T-helper 9 cell (primary cell): Measurements from ENCODE around the gene ZNF385C.
"Not testable (repeated sequence)": the region's sequence is repeated elsewhere in the genome, so short reads cannot be mapped to it uniquely, and the experiment has no call there.

ENCODE experiments used
- DNase-seq: peaks from one replicate; pipeline ENCODE4 v3.0.0-alpha.2; 2020

ZNF385C gene

GRCh38 chr17:42045719-42046118 lies 52.6 kb downstream of the ZNF385C start:
- no peak for DNase-seq

DNA sequence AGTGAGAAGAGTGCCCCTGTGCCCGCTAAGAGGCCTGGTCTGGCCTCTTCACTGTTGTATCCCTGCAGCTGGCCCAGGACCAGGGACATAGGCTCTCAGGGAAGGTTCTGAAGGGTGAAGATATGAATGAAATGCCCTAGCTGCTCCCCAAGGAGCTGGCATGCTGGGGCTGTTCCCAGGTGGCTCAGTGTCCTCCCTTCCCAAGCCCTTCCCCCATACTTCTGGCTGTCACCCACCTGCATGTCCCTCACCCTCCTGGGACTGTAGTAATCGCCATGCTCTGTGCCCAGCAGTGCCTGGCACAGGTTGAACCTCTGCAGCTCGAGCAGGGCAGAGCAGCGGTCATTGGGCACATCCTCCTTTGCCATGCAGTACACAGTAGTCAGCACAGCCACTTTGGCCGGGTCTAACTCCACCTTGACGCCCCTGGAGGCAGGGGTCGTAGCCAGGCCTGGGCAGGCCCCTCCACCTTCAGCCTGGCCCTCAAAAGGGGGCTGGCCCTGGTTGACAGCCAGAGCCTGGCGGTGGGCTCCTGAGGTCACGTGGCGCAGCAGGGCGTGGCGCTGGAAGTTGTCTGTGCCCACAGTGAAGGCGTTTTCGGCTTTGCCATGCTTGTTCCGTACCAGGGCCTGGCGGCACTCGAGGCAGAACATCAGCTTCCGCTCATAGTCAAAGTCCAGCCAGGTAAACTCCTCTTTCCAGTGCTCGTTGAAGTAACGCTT lies 55.5 kb downstream of the ZNF385C start:
- DNase-seq = no peak

DNA sequence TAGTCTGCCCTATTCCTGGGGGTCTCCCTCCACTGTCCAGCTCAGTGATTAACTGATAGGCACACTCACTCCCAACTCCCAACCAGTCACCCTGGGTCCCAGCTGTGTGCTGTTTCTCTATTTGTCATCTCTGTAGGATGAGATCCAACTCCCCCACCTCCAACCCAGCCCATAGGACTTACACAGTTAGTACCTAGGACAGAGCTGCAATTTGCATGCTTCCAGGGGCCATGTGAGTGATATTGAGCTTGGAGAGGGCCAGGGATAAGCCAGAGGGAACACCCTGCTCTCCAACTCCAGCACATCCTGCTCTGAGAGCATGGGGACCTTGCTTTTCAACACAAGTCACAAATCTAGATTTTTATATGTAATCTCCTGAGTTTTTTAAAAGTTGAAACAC lies 56.7 kb downstream of the ZNF385C start:
- no peak for DNase-seq

DNA sequence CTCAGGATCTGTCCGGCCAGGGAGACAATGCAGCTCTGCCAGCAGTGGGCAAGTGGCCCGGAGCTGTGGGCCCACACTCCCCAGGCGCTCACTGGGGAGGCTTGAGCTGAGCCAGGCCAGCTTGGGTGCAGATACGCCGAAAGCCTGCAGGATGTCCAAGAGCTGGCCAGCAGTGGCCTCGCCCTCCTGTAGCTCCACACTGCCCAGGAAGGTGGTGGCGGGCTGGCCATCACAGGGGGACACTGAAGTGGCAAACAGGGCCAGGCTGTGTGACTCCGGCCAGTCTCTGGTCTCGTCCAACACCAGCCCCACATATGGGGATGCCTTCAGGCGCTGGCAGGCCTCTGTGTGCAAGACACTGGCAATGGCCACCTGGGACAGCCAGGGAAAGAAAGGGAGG lies 57.5 kb downstream of the ZNF385C start:
- no peak for DNase-seq

GRCh38 chr17:42039794-42040763 lies 58.2 kb downstream of the ZNF385C start:
- no peak for DNase-seq

- DNase-seq = no peak
Observed at GRCh38 chr17:42038221-42038973, 59.9 kb downstream of the ZNF385C start.

GRCh38 chr17:42034059-42034458 lies 64.2 kb downstream of the ZNF385C start:
- DNase-seq = no peak

GRCh38 chr17:42031584-42031983 lies 66.7 kb downstream of the ZNF385C start:
- DNase-seq = no peak

DNA sequence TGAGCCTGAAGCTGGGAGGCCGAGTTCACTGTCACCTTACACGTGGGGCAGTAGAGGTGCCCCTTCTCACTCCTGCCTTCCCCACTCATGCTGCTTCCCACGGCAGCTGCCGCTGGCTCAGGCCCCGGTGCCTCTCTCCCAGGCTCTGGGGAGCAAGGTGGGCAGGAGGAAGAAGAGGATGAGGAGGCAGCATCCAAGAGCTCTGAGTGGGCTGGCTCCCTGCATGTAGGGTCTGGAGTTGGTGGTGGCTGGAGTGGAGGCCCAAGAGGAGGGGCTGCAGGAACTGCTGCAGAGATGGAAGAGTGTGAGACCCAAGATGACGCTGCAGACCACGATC lies 69.5 kb downstream of the ZNF385C start:
- DNase-seq = no peak

DNA sequence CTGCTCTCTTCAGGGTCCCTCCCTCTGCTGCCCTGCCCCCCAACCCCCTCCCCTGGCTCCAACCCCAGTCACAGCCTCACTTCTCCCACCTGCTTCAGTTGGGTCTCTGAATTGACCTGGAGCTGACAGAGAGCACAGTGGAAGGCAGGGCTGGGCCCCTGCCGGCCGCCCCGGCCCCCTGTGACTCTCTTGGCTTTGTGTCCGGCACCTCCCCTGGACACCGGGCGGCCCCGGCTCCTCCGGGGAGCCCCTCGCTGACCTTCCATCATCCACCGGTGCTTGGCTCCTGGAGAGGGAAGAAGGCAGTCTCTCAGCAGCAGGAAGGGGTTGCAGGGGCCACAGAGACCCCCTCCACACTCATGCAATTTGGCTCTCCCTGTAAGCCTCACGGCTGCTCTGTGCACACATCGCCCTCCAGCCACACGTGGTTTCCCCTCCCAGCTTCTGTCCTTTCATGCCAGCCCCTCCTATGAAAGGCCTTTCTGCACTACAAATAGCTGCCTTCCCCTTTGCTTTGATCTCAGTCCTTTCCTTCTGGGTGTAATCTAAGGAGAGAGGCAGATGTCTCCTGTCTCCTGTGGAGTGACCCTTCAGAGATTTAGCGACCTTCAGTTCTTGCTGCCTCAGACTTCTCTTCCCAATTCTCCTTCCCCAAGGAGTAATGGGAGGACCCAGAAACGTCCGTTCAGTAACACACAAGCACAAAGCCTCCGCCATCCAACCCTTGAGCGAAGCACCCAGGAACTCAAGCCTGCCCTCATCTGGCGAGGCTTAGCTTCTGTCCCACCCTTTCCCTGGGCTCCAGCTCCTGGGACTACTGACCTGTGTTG lies 70.1 kb downstream of the ZNF385C start:
- no peak for DNase-seq

- DNase-seq = no peak
Observed at GRCh38 chr17:42027590-42027889, 70.7 kb downstream of the ZNF385C start.

GRCh38 chr17:42026857-42027589 lies 71.2 kb downstream of the ZNF385C start:
- DNase-seq = no peak

DNA sequence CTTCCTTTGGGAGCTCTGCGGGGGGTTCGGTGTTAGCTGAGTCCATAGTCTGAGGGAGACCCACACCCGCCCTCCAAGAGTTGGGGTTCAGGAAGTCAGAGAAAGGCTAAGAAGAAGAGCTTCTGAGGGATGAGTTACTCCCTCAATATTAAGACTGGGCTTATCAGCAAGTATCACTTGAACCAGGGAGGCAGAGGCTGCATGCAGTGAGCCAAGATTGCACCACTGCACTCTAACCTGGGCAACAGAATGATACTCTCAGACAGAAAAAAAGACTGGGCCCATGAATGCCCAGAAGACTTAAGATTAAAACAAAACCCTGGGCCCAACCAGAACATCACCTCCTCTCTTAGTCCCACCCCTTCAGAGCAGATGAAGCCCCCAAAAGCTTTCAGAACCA lies 72.3 kb downstream of the ZNF385C start:
- no peak for DNase-seq

GRCh38 chr17:42025191-42025579 lies 73.1 kb downstream of the ZNF385C start:
- no peak for DNase-seq

DNA sequence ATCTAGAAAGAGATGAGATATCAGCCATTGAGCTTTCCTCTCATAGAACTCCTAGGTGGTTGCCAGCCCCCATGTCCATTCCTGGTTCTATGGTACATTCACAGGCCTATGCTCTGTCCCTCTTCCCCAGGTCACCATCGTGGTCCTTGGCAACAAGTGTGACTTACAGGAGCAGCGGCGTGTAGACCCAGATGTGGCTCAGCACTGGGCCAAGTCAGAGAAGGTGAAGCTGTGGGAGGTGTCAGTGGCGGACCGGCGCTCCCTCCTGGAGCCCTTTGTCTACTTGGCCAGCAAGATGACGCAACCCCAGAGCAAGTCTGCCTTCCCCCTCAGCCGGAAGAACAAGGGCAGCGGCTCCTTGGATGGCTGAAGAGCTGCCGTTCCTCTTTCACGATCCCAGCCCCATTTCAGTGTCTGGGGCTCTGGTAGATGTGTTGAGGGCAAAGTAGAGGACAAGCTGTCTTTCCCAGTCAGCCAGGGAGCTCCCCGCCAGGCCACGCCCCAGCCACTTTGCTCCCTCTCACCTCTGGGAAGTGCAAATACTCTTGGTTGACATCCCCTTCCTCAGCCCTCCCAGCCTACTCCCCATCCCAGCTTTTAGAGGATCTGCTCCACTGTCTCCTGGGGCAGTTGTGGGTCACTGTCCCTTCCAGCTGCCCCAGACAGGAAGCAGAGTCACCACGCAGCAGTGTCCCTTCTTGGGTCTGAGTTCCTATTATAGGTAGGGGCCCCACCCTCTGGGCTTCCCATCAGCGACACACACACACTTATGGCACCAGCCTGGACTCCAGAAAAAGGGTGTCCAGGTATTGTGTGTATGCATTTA lies 74.5 kb downstream of the ZNF385C start:
- DNase-seq = no peak

- not testable (repeated sequence) for DNase-seq
Observed at GRCh38 chr17:42020845-42021244, 77.4 kb downstream of the ZNF385C start.

GRCh38 chr17:42019509-42020404 lies 78.5 kb downstream of the ZNF385C start, which contains the start of gene NKIRAS2:
TSS of gene NKIRAS2 (plus strand) at chr17:42020090. CDS start at chr17:42021578, 1,488 bp downstream.
- DNase-seq = peak; percentile 92

GRCh38 chr17:42018988-42019387 lies 79.3 kb downstream of the ZNF385C start:
- DNase-seq = no peak

DNA sequence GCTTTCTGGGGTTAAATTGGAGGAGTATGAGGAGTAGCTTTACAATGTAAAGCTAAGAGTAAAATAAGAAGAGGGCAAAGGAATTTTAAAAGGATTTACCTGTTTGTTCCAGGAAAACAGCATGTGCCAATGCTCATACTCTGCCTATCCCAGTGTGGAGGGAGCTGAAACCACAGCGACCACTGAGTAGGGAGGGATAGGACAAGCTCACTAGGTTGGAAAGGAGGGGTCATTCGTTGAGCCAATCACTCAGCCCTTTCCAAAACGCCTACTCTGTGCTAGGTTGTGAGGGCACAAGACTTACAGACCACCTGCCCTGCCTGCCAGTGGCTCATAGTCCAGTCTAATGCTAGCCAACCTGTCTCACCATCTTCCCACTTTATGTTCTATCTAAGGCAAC lies 79.9 kb downstream of the ZNF385C start:
- no peak for DNase-seq

- DNase-seq = no peak
Observed at GRCh38 chr17:42017866-42018200, 80.4 kb downstream of the ZNF385C start.
